Posterior vena cava (tissue), 2 donors: Measurements from ENCODE around the gene SLC25A42. TPM values are rescaled to one million over a fixed set of nuclear protein-coding genes. Genes with fewer than 3 reads are reported as not detected.
"Not testable (repeated sequence)": the region's sequence is repeated elsewhere in the genome, so short reads cannot be mapped to it uniquely, and the experiment has no call there.

Source experiments
- DNase-seq: peaks from one replicate; pipeline ENCODE4 v3.0.0-alpha.2; 2020; ENCODE audit warnings: low spot score
- intact Hi-C, 2 donors: fragments of 100-400 bp; cut with DNase I; formaldehyde crosslinking; loops; one replicate each; pipeline versions ENCODE4 v1.14.1 to v1.14.2; 2022 to 2023
- total RNA-seq, 2 donors: library from RNA; stranded (reverse); fragmentation: NEBNext Ultra II Directional; extraction: Animal tissue kit (Norgen Biotek cat#: 25700); gene quantifications; one replicate each; pipeline ENCODE4 v1.2.1, GENCODE V29; 2021
- donor health status: DM: yes; HTN: yes; CAD: no.
- donor health status: DM: yes; HTN: yes; CAD: no.

SLC25A42 gene
- total RNA-seq, 2 donors from 2014 or later: 4.9 to 8.0 TPM

GRCh38 chr19:19145684-19146608 is 82.2 kb downstream of the SLC25A42 start:
- intact Hi-C loops: loop anchor here in 1 of 2 donors (10.0 kb wide), 1 partner anchor 91 kb away; no protein-coding TSS in a partner anchor
- peak; percentile 93 for DNase-seq

DNA sequence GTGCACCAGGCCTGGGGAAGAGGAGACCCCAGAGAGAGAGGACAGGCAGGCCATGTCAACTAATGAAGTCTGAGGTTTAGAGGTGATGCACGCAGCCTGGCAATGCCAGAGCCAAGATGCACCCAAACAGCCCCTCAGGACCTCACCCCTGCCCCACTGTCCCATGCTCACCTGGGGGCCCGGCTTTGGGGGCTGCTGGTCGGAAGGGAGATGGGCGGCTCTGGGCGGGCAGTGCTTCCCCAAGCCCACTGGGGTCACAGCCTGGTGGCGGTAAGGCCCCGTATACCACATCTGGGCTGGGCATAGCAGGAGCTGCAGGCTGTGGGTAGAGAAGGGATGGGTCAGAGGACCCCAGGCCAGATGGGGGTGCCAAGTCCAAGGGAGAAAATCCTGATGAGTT is 83.1 kb downstream of the SLC25A42 start:
- intact Hi-C loops: loop anchor here in 1 of 2 donors (10.0 kb wide), 1 partner anchor 92 kb away; no protein-coding TSS in a partner anchor

GRCh38 chr19:19147344-19147743 is 83.5 kb downstream of the SLC25A42 start:
- DNase-seq: no peak
- intact Hi-C loops: loop anchor here in 1 of 2 donors (10.0 kb wide), 1 partner anchor 93 kb away; no protein-coding TSS in a partner anchor

More for the DNA sequence above, 83.1 kb downstream of the SLC25A42 start:
- no peak for DNase-seq

DNA sequence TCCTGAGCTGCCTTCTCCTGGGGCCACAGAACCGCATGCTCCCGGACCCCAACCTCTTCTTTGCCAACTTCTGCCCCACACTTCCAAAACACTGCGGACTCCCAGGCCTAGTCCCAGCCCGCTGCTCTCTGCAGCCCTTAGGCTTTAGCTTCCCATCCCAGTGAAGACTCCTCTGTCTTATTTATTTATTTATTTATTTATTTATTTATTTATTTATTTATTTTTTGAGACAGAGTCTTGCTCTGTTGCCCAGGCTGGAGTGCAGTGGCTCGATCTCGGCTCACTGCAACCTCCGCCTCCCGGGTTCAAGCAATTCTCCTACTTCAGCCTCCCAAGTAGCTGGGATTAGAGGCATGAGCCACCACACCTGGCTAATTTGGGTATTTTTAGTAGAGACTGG is 84.7 kb downstream of the SLC25A42 start:
- intact Hi-C loops: loop anchor here in 1 of 2 donors (10.0 kb wide), 1 partner anchor 94 kb away; no protein-coding TSS in a partner anchor
- DNase-seq: not testable (repeated sequence)

DNA sequence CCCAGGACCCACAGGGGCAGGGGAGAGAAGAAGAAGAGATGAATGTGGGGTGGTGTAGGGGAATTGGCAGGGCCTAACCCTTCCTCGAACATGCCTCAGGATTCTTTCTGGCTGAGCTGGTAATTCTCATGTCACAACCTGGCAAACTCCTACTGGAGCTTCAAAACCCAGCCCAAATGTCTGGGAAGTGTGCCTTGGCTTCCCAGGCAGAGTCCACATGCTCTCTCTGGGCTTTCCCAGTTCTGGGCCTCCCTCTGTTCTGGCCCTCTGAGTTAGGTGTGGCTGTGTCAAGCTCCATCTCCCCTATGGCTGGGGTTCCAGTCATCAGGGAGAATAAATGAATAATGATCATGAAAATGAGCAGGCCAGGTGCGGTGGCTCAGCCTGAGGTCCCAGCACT is 85.6 kb downstream of the SLC25A42 start:
- no peak for DNase-seq
- intact Hi-C loops: loop anchor here in 1 of 2 donors (10.0 kb wide), 1 partner anchor 95 kb away; no protein-coding TSS in a partner anchor

- intact Hi-C loops: no loop called here
- DNase-seq: no peak
Measured at GRCh38 chr19:19151418-19151817, 87.6 kb downstream of the SLC25A42 start.

DNA sequence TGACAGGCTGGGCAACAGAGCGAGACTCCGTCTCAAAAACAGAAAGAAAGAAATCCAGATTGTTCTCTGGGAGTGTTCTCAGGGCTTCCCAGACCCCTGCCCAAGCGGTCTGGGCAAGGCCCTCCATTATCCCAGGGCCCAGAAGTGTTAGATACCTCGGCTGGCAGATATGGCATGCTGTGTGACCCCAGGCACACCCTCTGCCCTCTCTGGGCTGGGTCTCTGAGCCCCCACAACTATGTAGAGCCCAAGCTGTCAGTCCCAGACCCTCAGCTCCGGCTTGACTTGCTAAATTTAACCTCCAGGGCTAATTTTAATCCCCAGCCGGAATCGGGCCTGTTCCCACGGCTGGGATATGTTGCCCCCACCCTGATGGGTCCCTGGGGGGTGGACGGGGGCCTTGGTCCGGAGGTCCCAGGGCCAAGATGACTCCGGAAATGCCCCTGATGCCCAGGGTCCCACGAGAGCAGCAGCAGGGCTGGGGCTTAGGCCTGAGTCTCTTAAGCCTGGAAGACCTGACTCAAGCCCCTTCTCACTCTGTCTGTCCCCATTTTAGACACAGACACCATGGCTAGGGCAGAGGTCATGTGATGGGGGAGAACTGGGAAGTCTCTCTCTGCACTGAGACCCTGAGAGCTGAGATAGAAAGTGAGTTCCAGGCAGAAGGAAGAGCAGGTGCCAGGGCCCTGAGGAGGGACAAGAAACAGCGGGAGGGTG is 89.0 kb downstream of the SLC25A42 start:
- DNase-seq: no peak
- intact Hi-C loops: no loop called here

DNA sequence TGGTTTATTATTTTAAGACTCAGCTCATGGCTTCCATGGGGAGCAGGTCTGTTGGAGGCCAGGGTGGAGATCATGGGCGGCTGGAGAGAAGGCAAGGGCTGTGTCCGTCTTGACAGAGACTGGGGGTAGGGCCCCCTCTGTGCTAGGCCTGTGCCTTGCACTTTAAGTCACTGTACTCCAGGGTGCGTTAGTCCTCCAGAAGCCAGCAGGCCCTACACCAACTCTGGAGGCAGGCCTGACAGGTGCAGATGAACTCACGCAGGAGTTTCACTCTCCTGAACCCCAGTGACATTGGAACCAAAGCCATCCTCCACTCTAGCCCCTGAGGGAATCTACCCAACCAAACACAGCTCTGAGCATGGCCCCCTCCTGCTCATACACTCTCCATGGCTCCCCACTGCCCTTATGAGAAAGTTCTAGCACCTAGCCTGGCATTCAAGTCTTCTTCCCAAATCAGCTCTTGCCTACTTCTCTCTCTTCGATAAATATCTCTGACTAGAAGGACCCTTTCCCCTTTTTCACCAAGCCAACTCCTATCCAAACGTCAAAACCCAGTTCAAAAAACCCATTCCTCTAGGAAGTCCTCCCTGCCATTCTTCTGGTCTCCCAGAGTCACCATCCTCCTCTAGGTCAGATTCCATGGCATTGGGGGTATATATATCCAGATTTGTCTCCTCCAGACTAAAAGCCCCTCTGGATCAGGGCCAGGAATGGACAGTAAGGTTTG is 91.1 kb downstream of the SLC25A42 start:
- intact Hi-C loops: no loop called here

GRCh38 chr19:19155495-19156219 is 91.9 kb downstream of the SLC25A42 start:
- intact Hi-C loops: no loop called here
- no peak for DNase-seq

More for the DNA sequence above, 91.1 kb downstream of the SLC25A42 start:
- no peak for DNase-seq

- no peak for DNase-seq
- intact Hi-C loops: no loop called here
Measured at GRCh38 chr19:19157808-19158207, 94.0 kb downstream of the SLC25A42 start.

- intact Hi-C loops: no loop called here
- DNase-seq: no peak
Measured at GRCh38 chr19:19159534-19159933, 95.7 kb downstream of the SLC25A42 start.

DNA sequence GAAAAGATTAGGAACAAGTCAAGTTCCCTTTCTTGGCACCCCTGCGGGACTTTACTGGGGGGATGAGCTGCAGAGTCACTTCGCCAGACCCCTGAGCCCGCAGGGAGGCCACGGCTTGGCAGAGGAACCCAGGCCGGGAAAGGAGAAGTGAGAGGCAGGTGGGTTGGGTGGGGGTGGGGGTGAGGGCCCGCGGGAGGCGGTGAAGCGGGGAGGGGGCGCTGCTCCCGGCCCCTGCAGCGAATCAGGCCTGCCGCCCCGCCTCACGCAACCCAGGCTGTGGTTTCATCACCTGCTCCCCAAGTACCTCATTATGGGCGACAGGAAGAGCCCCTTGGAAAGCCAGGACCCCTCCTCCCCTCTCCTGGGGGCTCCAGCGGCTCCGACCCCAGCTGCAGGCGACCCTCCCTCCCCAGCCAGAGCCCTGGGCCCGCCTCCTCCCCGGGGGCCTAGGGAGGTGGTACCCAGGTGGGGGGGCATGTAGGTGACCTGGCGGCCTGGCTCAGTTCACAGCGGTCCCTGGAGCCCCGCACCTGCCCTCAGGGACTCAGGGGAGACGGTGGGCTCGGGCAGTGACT is 96.8 kb downstream of the SLC25A42 start:
- no peak for DNase-seq
- intact Hi-C loops: no loop called here

DNA sequence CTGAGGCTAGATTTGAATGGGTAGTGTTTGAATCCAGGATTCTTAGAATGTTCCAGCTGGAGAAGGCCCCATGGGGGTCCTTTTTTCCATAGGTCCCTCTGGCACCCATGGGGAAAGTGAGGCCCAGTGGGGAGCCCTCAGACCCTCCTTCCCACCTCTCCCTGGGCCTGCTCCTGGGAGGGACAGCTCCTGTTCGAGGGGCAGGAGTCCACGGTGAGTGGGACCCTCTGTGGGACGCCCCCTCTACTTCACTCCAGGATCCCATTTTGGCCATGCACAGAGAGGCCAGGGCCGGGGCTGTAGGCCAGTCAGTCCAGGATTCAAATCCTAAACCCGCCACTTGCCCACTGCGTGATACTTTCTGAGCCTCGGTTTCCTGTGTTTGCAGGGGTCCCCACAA is 98.7 kb downstream of the SLC25A42 start:
- intact Hi-C loops: no loop called here
- DNase-seq: no peak

Other genes starting within 250 kb of the SLC25A42 start
- 10 to 100 TPM; 45.1 to 56.5 TPM for gene UPF1, start 232.0 kb upstream of the SLC25A42 start, total RNA-seq
- 1 to 10 TPM in 1 of 2 donors, under 1 TPM in 1; 0.38 to 1.5 TPM for gene CERS1, start 167.8 kb upstream of the SLC25A42 start, total RNA-seq
- 100 to 1,000 TPM; 139 to 141 TPM for gene COPE, start 144.6 kb upstream of the SLC25A42 start, total RNA-seq
- 10 to 100 TPM; 28.8 to 28.9 TPM for gene DDX49, start 144.3 kb upstream of the SLC25A42 start, total RNA-seq
- gene HOMER3, start 122.8 kb upstream of the SLC25A42 start, total RNA-seq: 10 to 100 TPM; 28.8 to 37.0 TPM
- gene SUGP2, start 30.5 kb upstream of the SLC25A42 start, total RNA-seq: 10 to 100 TPM; 50.4 to 51.1 TPM
- 10 to 100 TPM; 12.6 to 19.3 TPM for gene ARMC6, start 30.4 kb upstream of the SLC25A42 start, total RNA-seq
- 10 to 100 TPM; 14.0 to 20.1 TPM for gene TMEM161A, start 74.5 kb downstream of the SLC25A42 start, total RNA-seq
- gene MEF2B, start 106.3 kb downstream of the SLC25A42 start, total RNA-seq: 1 to 10 TPM in 1 of 2 donors, under 1 TPM in 1; 0.76 to 1.3 TPM
- gene BORCS8, start 128.2 kb downstream of the SLC25A42 start, total RNA-seq: 10 to 100 TPM; 16.2 to 19.4 TPM
- gene RFXANK, start 128.3 kb downstream of the SLC25A42 start, total RNA-seq: 10 to 100 TPM; 32.8 to 36.6 TPM
- 10 to 100 TPM in 1 of 2 donors, 1 to 10 TPM in 1; 9.3 to 14.8 TPM for gene NR2C2AP, start 139.4 kb downstream of the SLC25A42 start, total RNA-seq
- gene NCAN, start 148.0 kb downstream of the SLC25A42 start, total RNA-seq: not detected
- gene TM6SF2, start 209.3 kb downstream of the SLC25A42 start, total RNA-seq: 1 to 10 TPM in 1 of 2 donors, not detected in 1; 1.9 TPM